WERI-Rb-1 (cell line): ENCODE measurements around the gene PIK3R6.

Experiments used
- DNase-seq: peaks from one replicate; pipeline ENCODE4 v3.0.0-alpha.2; 2020
- H3K27ac ChIP-seq: fragments of 250-450 bp; sonication (Bioruptor Pico); 2 replicates; pipeline ENCODE4 v1.5.1; 2020; ENCODE audit warnings: mild to moderate bottlenecking, moderate library complexity
- H3K27me3 ChIP-seq: fragments of 250-450 bp; sonication (Bioruptor Pico); 2 replicates; pipeline ENCODE4 v1.5.1; 2021; ENCODE audit warnings: mild to moderate bottlenecking, low read depth, moderate library complexity; ENCODE audit not compliant: insufficient read depth, severe bottlenecking
- H3K36me3 ChIP-seq: fragments of 250-450 bp; sonication (Bioruptor Pico); 2 replicates; pipeline ENCODE4 v1.5.1; 2020; ENCODE audit warnings: mild to moderate bottlenecking, moderate library complexity
- H3K4me3 ChIP-seq: 2 replicates; pipeline ENCODE4 v1.5.1; 2011; ENCODE audit warnings: low read depth, mild to moderate bottlenecking, control low read depth, low read length
- H3K9me3 ChIP-seq: fragments of 250-450 bp; sonication (Bioruptor Pico); 2 replicates; pipeline ENCODE4 v1.5.1; 2021; ENCODE audit warnings: mild to moderate bottlenecking, moderate library complexity; ENCODE audit not compliant: severe bottlenecking
- TF ChIP-seq, protein P1 (sequence below): IDR thresholded peaks from 2 replicates; pipeline ENCODE4 v1.5.1; 2011; ENCODE audit warnings: low read depth, mild to moderate bottlenecking, control low read depth, inconsistent platforms, low read length

Gene PIK3R6

DNA sequence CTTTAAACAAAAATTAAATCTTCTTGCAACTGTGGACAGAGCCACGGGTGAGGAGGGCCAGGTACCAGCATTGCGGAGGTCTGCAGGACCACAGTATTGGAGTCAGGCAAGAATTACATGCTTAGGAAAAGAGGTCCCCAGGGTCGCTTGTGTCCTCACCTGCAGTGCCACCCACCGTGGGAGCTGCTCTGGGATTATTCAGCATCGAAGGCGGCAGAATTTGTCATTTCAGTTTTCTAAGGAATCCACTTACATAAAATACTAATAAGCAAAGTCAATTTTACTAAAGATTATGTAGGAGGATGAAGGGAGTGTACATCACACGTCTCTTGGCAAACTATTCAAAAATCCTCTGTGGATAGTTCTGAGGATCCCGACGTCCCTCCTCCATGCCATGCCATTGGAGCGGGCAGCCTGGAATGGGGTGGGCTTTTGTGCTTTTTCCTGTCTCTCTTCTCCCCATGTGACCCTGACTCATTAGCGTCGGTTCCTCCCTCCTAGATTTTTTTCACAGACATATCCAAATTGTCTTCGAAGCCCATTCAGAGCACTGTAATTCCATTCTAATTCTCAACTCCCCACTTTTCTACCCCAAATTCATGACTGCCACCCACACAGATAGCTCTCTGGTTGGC, 3.0 kb upstream of the PIK3R6 start:
- H3K4me3 ChIP-seq: no peak overlapping the region
- no peak overlapping the region for H3K27ac ChIP-seq
- DNase-seq: no peak
- no peaks in the 10 kb centered on the region for H3K36me3 ChIP-seq
- no peaks in the 10 kb centered on the region for H3K27me3 ChIP-seq
- TF ChIP-seq, protein P1, sequence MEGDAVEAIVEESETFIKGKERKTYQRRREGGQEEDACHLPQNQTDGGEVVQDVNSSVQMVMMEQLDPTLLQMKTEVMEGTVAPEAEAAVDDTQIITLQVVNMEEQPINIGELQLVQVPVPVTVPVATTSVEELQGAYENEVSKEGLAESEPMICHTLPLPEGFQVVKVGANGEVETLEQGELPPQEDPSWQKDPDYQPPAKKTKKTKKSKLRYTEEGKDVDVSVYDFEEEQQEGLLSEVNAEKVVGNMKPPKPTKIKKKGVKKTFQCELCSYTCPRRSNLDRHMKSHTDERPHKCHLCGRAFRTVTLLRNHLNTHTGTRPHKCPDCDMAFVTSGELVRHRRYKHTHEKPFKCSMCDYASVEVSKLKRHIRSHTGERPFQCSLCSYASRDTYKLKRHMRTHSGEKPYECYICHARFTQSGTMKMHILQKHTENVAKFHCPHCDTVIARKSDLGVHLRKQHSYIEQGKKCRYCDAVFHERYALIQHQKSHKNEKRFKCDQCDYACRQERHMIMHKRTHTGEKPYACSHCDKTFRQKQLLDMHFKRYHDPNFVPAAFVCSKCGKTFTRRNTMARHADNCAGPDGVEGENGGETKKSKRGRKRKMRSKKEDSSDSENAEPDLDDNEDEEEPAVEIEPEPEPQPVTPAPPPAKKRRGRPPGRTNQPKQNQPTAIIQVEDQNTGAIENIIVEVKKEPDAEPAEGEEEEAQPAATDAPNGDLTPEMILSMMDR: no peak
- H3K9me3 ChIP-seq: no peaks in the 10 kb centered on the region

DNA sequence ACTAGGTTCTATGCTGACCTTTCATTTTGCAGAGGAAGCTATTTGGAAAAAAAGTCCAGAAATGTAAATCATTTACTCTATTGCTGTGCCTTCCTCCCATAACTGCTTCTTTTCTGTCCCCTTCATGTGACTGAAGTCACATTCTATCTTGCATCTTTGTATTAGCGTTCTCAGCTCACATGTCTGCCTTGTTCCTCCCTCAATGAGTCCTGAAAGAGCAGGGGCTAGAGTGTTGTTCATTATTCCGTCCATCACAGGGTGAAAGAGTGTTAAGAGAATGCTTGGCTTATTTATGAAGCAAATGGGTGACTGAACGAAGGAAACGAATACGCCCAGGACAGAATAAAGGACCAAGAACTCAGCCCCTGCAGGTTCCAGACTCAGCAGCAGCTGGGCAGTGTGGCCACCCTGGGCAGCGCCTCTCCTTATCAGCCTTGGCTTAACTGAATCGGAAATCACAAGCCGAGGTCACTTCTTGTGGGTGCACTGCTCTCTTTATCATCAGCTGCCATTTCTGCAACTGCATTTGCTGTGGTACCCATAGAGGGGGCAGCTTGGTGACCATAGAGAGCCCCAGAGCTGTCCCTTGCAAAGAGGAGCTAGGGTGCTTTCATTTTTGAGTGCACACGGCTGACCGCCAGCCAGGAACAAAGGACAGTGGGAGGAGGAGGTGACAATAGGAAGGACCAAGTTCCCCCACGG, 1.8 kb upstream of the PIK3R6 start:
- TF ChIP-seq, protein P1: no peak
- Histone ChIP-seq H3K4me3 (no peak overlapping the region), H3K27me3 (no peaks in the 10 kb centered on the region), H3K9me3 (no peaks in the 10 kb centered on the region), H3K27ac (no peak overlapping the region), H3K36me3 (no peaks in the 10 kb centered on the region)
- DNase-seq: no peak

DNA sequence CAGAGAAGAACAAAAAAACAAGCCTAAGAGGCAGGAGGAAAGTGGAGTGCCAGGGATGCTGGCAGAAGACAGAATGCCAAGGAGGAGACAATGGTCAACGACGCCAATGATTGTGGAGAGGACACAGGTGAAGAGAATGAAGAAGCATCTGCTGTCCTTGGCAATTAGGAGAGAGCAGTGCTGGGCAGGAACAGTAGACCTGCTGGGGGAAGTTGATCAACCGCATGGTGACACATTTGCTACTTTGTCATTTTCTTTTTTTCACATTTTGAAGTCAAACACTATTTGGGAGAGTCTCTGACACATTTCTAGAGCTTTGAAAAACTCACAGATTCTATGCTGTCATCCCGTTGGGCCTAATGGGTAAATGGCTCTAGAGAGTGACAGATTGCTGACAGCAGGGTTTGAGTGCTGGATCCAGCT, 1.1 kb upstream of the PIK3R6 start:
- TF ChIP-seq, protein P1: no peak
- Histone ChIP-seq H3K27ac (no peak overlapping the region), H3K36me3 (no peaks in the 10 kb centered on the region), H3K4me3 (no peak overlapping the region), H3K27me3 (no peaks in the 10 kb centered on the region), H3K9me3 (no peaks in the 10 kb centered on the region)
- no peak for DNase-seq

DNA sequence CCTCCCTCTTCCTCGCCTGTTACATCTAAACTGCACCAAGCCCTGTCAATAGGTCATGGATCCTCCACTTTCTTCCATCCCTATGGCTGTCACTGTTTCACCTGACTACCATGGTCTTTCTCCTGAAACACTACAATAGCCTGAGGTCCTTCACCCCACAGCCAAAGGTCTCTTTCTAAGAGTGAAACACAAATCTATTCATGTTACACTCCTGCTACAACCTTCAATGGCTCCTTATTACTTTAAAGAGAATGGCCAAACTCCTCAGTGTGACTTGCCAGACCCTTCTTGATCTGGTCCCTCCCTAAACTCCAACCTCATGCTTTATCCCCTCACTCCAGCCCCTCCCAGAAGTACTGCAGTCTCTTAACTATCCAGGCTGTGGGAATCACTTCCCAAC, 618 bp upstream of the PIK3R6 start:
- H3K27ac ChIP-seq: no peak overlapping the region
- H3K36me3 ChIP-seq: no peaks in the 10 kb centered on the region
- H3K9me3 ChIP-seq: no peaks in the 10 kb centered on the region
- TF ChIP-seq, protein P1: no peak
- DNase-seq: no peak
- no peak overlapping the region for H3K4me3 ChIP-seq
- no peaks in the 10 kb centered on the region for H3K27me3 ChIP-seq

DNA sequence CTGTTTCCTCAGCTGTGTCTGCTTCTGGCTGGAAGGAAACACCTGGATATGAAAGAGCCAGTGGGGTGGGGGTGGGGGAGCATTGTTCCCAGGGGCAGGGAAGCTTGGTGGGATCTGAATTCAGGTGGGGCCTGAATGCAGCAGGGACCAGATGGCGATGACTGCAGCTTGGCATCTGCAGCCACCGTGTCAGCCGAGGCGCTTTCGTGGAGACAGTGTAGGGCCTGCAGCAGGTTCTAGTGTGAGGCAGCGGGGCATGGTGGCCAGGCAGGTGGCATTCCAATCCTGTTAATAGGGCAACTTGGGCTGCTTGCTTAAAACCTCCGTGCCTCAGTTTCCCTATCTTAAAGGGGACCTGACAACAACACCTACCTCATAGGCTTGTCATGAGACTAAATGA, 1.7 kb downstream of the PIK3R6 start:
- no peaks in the 10 kb centered on the region for H3K36me3 ChIP-seq
- no peak overlapping the region for H3K4me3 ChIP-seq
- no peak overlapping the region for H3K27ac ChIP-seq
- H3K9me3 ChIP-seq: no peaks in the 10 kb centered on the region
- TF ChIP-seq, protein P1: no peak
- H3K27me3 ChIP-seq: no peaks in the 10 kb centered on the region
- DNase-seq: no peak
